GM18909 (cell line): ENCODE results near the gene CSRNP3.
A peak's percentile ranks its signal among the peaks of the same experiment; 100 is the strongest.

Experiments
- ATAC-seq: cut with Tn5 transposase; IDR thresholded peaks from one replicate; pipeline ENCODE4 v1.9.1; 2021; ENCODE audit warnings: mild to moderate bottlenecking; ENCODE audit not compliant: unreplicated experiment, poor library complexity

Gene CSRNP3

DNA sequence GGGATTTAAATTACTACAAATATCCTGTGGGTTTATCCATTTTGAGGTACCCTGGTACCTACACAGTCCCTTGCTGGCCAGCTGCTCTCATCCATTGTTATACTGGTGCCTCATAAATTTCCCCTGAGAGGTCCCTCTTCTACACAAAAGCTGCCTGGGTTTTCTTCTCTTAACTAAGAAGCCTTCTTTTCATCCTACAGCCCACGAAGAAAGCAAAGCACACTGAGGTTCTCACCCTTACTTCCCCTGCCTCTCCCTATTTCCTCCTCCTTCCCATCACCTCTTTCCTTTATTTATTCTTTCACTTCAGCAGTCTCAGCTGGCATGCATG is 154.9 kb downstream of the CSRNP3 start:
- ATAC-seq = no peak

DNA sequence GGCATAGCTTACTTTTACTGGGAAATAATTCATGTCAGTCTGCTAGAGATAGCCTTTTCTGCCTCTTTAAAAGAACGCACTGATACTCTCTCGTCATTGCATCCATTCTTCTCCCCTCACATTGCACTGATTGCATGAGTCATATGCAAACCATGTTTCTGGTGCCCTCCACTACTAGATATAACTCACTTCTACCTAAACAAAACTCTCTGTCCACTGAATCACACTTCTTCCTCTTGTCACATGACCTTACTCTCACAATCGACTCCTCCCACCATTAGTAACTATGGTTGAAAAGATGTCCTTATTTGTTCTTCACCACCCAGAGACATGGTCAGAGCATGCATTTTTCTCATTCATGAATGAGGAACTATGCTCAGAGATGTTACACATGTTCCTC is 158.0 kb downstream of the CSRNP3 start:
- peak; percentile 71 for ATAC-seq

DNA sequence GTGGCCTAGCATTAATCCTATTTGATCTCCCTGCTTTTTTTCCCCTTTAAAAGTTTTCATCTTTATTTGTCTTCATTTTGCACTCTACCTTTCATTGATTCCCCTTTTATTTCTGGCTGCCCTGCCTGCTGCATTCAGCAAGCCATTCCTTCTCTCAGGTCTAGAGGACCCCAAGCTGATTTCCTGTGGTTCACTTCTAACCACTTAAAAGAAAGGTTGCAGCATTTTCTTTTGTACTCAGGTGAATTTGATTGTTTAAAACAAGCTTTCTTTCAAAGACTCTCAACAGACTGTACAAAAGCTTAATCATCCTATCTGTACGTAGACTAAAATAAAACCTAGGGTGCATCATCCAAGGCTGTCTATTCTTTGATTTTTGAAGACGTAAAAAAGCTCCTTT is 160.3 kb downstream of the CSRNP3 start:
- ATAC-seq = no peak

DNA sequence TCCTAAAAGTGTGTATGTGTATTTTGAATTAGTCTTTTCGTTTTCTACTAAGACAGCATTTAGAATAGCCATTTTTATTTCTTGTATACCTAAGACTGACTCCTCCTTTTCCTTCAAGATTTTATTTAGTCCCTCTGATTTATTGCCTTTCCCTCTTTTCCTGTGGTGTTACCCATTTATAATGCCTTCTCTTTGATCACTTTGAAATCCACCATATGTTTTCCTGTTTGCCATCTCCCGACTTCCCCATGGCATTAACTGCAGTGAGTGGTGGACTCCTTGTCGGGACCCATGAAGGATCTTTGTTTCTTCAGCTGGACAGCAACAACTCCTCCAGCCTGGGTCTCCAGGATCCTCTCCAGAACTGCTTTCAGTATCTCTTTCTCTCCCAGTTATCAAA is 160.7 kb downstream of the CSRNP3 start:
- ATAC-seq = no peak

DNA sequence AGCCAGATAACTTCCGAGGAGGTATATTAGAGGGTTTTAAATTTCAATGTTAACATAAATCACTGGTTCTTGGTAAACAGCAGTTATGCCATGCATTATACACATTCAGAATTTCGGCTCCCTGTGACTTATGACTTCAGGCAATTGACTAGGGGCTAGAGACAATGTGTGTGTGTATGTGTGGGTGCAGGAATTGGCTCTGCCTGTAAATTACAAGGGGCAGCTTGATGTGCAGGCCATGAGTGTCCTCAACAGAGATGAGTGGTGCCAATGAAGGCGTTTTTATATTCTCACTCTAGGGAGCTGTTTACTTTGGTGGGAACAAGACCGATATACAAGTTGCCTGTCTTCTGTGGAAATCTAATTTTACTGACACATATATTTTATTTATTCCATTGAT is 161.6 kb downstream of the CSRNP3 start:
- no peak for ATAC-seq

DNA sequence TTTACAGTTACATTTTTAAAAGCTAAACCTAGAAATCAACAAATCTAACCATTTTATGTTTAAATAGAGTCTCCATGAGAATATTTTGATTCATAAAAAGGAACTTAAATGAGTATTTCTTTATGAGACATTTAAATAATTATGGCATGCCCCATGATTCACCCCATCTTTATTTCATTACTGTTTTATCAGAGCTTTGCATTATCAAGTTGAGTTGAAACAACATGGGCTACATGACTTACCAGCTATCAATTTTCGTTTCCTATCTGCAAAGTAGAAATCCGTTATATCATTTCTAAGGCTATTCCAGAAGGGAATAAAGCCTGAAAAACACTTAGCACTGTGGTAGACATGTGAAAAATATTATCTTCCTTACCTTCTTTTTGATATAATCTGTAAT is 163.1 kb downstream of the CSRNP3 start:
- ATAC-seq = no peak

DNA sequence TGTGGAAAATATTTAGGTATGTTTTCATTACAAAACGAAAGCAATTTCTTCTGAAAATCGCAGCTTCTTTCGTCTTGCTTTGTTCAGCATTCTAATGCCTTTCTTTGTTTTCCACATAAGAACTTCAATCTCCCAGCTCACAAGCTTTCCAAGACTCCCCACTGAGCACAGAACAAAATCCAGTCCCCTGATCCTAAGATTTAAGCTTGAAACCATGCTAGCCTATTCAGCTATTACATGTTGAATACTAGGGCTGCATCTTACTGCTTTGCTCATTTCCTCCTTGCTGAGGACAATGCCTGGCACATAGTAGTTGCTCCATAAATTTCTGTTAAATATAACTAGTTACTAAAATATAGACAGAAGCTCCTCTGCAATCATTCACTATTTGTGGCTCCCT is 163.9 kb downstream of the CSRNP3 start:
- no peak for ATAC-seq

DNA sequence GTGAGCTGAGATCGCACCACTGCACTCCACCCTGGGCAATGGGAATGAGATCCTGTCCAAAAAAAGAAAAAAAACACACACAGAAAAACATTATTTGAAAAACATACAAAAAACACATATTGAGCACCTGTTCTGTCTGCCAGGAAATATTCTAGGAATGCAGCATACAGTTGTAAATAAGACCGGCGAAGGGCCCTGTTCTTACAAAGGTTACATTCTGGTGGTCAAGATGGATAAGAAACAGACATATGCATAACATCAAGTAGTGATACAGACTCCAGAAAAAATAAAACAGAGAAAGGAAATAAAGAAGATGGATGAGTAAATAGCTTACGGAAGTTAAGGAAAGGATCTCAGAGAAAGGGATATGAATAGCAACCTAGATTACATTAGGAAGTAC is 164.8 kb downstream of the CSRNP3 start:
- no peak for ATAC-seq

DNA sequence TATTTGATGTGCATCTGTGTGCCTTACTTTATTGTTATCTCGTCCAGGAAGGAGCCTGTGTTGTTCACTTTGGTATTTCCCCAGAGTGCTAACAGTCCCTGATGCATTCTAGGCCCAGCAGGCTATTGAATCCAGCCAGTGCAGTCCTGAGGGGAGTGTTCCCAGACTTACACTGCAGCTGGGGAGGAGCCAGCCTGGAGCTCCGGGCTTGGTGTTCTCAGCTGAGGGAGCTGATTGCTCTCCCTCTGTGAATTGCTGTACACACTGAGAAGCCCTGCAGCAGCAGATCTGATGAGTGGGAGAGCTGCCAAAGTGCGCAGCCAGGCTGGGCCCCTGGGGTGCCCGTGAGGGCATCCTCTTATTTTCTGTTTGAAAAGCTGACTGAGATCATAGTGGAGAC is 165.4 kb downstream of the CSRNP3 start:
- no peak for ATAC-seq

DNA sequence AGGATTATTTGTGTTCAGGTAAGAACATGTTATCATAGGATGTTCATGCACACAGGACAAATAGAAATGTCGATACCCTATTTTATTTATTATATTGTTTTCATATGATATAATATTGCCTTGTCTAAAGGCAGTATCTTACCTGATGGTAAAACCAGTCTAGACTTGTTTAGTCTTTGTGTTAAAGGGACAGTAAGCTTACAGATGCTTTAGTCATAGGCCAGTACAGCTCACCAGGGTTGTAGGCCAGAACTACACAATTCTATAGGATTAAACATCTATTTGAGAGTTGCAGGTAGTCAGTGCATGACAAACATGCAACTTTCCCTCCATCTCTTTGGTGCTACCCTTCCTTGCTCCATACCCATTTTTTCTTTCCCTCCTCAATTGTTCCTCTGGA is 166.0 kb downstream of the CSRNP3 start:
- no peak for ATAC-seq

DNA sequence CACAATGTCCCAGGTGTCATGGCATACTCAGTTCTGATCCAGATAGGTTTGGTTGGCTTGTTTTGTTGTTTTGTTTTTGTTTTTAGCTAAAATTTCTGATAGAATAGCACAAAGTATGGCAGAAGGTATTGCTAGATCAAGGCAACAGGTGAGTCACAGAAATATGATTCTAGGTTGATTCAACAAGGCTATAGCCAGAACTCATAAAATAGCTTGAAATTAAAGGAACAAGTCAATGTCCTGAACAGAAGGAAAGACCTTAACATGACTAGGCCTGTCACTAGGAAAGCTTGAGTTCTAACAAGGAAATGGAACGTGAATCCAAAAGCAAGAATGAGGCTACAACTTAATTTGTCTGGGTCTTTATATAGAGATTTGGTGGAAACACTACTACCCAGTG is 167.5 kb downstream of the CSRNP3 start:
- ATAC-seq = no peak

DNA sequence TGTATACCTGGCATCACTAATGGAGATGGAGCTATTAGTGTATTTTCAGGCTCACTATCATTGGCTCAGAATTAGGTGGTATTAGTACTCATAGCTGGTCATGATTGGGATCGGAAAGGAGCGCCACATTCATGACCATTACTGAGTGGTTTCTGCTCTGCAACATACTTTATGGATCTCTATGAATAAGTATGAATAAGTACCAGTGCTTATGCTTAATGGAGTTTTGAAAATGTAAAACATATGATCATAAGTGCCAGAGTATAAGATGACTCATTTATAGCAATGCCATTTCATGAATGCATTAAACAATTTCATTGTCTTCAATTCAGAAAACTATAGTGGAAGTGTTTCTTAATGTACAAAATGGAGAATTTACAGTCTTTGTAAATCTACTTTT is 167.9 kb downstream of the CSRNP3 start:
- no peak for ATAC-seq

DNA sequence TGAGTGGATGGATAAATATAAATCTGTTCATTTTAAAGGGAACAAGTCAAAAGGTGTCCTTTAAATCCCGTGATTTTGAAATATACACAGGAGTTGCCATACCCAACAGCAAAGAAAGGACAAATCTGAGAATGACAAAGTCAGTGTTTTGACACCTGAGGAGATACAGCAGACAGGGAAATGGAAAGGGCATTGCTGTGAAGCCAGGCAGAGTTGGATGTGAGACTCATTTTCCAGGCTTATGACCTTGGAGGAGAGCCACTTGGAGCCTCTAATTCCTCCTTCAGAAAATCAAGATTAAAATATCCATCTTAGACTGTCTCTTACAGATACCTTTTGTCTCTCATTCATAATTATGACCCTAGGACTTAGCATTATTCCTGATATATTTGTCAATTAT is 170.0 kb downstream of the CSRNP3 start:
- ATAC-seq = no peak

DNA sequence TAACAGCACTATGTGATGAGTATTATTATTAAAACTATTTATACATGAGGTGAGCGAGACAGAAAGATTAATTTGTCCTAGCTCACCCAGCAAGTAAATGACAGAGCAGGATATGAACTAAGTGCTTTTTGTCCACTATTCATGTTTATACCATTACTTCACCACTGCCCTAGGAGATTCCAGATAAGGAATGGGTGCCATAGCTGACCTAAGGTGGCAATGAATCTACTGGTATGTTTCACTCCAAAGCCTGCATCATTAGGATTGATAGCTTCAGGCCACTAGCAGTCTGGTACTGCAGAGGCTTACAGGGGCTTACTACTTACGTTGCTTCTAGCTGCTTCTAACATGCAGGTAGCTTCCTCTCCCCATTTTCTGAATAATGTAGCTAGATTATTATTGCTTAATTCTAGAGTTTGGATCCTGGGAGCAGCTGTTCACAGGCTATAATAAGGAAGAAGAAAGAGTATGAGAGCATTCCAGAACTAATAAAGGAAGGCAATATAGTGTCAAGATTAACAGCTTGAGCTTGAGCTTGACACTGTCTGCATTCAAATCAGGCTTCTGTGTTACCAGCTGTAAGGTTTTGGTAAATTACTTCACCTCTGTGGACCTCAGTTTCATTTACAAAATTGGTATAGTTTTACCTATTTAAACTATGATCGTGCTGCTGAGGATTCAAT is 170.9 kb downstream of the CSRNP3 start:
- no peak for ATAC-seq

DNA sequence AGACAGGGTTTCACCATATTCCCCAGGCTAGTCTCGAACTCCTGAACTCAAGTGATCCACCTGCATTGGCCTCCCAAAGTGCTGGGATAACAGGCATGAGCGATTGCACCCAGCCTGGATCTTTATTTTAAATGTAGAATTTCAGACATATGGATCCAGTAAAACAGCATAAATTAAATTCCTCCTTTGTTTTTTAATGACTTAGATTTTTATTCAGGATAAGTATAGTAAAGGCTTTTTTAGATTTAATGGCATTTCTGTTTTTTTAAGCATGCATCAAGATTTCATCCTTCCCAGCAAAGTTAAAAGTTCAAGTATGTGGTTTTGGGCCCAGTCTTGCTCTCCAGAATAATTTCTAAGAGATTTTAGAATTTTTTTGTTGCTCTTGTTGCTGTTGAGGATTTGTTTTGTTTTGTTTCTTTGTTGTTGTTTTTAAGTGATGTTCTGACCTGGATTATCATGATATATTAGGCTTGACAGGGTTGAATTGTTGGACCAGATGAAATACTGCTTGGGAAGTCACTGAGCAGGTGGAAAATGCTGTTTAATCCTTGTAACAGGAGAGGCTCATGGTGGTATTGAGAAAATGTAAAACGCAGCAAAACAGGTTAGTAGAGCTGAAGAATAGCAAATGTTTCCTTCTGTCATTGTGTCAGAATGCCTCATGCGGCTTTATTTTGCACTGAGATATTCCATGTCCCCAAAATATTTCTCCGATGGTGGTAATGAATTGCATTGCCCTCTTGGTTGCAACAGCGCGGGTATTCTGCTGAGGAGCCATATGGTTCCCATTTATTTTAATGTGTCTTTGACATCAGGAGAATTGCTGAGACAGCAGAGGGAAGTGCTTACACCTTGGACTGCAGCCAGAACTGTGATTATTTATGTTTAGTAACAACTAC is 176.7 kb downstream of the CSRNP3 start:
- ATAC-seq = no peak

DNA sequence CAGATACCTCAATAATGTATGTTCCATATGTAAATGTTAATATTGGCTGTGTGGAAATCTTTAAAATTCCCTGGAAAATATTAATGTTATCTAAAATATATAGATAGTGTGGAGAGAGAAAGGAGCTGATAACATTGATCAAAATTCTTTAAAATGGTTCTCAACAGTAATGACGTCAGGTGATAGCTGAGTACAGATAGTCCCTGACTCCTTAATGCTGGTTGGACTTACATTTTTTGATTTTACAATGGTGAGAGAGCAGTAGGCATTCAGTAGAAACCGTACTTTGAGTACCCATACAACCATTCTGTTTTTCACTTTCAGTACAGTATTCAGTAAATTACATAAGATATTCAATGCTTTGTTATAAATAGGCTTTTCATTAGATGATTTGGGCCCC is 177.9 kb downstream of the CSRNP3 start:
- no peak for ATAC-seq

DNA sequence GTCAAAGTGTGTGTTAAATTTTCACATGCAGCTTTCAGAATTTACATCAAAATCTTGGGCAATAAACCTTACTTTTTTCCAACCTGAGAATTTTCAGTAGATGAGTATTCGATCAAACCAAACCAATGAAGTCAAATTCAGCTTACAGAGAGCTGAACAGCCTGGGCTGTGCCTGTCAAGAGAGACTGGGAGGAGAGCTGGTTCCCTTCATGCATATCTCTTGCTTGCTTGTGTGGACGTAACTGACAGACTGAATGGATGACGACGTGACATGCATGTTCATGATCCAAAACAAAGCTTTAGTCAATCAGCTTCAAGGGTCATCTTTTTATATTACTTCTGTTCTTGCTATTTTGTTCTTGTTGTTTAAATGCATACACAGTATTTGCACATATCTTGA is 179.3 kb downstream of the CSRNP3 start:
- ATAC-seq = no peak

DNA sequence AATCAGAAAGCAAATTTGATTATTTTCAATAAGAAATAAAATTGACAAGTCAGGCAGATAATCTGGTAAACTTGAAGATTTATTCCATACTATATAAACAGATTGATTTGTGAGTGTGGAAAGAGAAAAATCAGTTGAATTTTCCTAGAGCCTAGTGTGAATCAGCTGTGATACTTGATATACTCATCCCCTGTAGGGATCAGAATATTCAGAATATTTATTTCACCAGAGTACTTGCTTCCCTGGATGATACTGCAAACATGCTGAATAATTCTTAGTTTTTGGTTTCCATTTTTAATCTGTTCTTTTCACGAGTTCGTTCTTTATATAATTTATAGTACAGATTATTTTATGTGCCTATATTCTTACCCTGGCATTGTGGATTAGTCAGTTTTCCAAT is 181.7 kb downstream of the CSRNP3 start:
- ATAC-seq = no peak

DNA sequence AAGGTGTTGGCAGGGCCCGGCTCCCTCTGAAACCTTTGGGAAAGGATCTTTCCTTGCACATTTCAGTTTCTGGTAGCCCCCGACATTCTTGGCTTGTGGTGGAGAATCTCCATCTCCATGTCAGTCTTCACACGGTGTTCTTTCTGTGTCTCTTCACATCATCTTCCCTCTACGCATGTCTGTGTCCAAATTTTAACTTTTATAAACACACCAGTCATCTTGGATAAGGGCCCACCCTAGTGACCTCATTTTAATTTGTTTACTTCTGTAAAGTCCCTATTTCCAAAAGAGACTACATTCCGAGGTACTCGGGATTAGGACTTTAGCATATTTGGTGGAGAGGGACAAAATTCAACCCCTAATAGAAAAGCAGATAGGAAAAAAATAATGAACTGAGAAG is 186.2 kb downstream of the CSRNP3 start:
- no peak for ATAC-seq

DNA sequence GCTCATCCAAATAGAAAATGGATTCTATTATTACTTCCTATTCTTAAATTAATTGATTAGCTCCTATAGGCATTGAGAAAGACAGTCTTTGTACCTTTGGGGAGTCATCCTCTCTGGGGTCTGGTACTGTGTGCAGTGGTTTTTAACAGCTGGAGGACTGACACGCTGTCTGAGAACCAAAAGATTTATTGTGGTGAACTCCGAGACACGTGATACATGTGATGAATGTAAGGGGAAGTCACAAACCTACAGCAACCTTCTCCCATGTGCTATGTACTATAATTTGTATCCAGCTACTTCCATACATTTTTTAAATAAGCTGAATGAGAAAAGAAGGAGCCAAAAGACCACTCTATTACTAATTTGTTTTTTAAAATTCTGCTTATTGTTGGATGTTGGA is 190.9 kb downstream of the CSRNP3 start:
- peak; percentile 92 for ATAC-seq

DNA sequence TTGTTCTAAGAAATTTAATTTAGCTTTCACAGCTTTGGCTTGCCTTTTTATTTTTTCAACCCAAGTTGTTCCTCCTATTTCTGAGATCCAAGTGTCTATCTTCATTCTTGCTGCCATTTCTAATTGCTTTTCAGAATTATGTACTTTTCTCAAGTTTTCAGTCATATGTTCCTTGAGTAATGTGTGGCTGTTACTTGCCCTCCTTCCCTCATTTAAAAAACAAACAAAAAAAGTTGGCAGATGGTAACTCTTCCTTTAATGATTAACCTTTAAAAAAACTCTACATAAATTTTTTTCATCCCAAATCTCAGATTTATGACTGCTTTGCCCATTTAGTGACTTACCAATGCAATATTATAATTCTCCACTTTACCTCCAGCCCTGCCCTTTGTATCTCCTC is 193.2 kb downstream of the CSRNP3 start:
- ATAC-seq = no peak

DNA sequence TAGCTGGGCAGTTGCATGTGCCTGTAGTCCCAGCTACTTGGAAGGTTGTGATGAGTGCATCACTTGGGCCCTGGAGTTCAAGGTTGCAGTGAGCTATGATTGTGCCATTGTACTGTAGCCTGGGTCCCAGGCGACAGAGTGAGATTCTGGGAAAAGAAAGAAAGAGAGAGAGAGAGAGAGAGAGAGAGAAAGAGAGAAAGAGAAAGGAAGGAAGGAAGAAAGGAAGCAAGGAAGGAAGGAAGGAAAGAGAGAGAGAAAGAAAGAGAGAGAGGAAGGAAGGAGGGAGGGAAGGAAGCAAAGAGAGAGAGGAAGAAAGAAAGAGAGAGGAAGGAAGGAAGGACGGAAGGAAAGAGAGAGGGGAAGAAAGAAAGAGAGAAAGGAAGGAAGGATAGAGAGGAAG is 196.1 kb downstream of the CSRNP3 start:
- ATAC-seq = no peak
